KG1 (cell line): ENCODE results near the gene PKIB.
"Not testable (repeated sequence)": the region's sequence is repeated elsewhere in the genome, so short reads cannot be mapped to it uniquely, and the experiment has no call there.

Source experiments
- DNase-seq: peaks from one replicate; lab custom pipeline; 2025; lab: John Stamatoyannopoulos, UW

Gene PKIB, protein sequence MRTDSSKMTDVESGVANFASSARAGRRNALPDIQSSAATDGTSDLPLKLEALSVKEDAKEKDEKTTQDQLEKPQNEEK

DNA sequence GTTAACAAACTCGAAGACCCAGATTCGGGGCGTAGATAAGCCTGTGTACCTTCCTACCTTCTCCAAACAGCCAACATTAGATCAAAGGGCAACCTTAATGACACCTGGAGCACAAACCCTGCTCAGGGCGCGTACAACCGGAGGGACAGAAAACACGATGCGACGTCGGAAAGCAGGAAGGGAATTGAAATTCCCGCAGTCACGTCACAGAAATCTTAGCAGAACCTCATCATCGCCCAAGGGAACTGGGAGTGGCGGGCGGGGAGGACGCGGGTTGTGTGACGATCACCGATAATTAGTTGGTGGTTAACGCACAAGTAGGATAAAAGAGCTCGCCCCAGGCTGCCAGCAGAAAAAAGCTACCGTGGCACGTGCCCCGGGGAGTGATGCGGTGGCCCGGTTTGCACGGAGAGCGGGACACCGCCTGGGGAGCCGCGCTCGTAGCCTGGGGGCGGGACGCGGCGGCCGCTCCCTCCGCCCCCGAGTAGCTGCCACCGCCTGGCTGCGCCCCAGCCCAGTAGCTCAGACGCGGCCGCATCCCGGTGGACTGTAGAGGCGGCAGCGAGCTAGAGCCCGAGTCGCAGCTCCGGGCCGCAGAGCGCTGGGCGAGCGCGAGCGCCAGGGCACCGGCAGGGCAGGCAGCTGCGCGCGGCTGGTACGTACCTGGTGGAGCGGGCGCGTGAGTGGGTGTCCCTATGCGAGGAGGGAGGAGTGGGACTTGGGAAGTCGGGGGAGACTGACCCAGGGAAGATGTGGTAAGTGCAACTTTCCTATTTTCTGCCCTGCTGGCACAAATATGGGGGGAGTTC is at the start of gene PKIB:
PKIB (plus strand) TSS at position 525 of the 809 bp plus-strand sequence. CDS start 107,390 bp downstream, outside the sequence.
- no peak for DNase-seq

DNA sequence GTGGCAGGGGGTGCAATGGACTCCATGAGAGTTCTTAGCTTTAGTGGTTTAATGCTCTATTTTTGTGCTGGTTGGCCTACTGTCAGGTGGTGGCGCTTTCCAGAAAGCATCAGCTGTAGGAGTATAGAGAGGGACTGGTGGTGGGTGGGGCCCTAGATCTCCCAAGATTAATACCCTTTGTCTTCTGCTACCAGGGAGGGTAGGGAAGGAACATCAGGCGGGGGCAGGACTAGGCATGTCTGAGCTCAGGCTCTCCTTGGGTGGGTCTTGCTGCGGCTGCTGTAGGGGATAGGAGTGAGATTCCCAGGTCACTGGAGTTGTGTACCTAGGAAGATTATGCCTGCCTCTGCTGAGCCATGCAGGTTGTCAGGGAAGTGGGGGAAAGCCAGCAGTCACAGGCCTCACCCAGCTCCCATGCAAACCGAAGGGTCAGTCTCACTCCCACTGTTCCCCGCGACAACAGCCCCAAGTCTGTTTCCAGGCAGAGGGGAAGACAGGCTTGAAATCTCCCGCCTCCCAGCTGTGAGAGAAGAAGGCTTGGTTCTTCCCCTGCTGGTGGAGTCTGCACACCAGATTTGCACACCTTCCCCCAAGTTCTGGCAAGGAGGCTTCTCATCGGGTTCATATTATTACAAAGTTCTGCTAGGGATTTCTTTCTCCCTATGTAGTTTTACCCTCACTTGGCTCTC is 46.7 kb upstream of the PKIB start:
- no peak for DNase-seq

- no peak for DNase-seq
Measured at GRCh38 chr6:122564230-122564629, 46.0 kb upstream of the PKIB start.

- no peak for DNase-seq
Measured at GRCh38 chr6:122565708-122566107, 44.5 kb upstream of the PKIB start.

- no peak for DNase-seq
Measured at GRCh38 chr6:122567034-122567433, 43.2 kb upstream of the PKIB start.

DNA sequence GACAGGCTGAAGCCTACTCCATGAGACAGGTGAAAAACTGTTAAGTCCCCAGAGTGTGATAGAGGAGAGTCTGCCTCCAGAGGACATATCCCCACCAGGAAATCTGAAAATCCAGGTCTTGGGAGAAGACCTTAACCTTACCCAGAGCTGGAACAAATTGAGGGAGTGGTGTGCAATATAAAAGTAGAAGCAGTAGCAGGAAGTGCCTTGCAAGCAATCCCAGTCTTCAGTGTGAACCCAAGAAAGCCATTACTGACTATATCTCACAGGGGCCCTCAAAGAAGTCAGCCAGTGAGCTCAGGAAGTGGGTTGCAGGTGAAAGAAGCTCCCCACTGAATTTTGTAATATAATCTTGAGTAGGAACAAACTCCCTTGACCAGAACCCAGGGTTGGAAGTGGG is 41.9 kb upstream of the PKIB start:
- no peak for DNase-seq

- no peak for DNase-seq
Measured at GRCh38 chr6:122568797-122569221, 41.4 kb upstream of the PKIB start.

DNA sequence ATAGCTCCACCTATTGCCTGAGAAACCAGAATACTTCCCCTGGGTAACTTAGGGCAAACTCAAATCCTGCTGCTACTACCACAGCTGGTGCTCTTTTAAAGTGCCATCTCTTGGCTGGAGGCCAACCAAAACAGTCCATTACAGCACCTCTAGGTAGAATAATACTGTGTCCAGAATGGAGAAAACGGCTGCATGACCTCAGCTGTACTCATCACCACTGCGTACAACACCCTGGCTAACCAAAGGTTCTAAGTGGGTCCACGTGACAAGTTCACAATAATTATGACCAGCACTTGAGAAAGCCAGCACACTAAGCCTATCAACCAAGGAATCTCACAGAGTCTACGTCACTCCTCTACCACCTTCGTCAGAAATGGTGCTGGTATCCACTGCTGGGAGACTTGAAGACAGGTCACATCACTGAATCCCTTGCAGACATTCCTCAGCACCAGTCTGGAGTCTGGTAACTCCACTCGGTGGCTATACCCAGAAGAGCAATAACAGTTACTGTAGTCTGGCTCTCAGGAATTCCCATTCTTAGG is 40.9 kb upstream of the PKIB start:
- no peak for DNase-seq

- no peak for DNase-seq
Measured at GRCh38 chr6:122571888-122572287, 38.3 kb upstream of the PKIB start.

DNA sequence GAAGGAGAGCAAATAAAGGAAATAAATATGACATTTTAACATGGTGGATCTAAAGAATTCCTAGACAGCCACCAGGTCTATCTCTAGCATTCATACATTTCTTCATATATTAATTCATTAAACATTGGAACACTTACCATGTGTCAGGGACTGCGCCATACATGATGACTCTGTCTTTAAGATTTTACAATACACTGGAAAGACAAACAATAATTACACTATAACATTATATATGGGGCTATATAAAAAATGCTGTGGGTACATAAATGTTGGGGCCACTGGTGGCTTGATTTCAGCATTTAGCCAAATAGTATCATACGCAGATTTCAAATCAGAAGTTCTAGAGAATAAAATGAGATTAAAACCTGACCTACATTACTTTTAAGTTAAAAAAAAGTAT is 33.3 kb upstream of the PKIB start:
- no peak for DNase-seq

- no peak for DNase-seq
Measured at GRCh38 chr6:122578961-122579360, 31.2 kb upstream of the PKIB start.

DNA sequence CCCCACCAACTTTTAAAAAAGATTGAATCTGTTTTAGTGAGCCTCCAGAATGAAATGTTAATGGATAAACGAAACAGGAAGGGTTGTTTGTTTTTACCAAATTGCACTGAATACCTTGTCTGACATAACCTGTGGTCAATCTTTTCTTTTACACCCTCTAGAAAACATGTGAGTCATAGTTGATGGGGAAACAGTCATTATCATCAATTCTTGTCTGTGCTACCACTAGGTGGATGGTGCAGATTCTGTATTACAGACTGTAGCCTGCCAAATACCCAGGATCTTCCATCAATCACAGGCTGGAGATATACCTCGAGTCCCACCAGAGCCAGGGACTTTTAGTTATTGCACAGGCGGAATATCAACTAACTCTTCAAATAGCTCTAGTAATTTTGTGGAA is 29.5 kb upstream of the PKIB start:
- DNase-seq, result no peak

DNA sequence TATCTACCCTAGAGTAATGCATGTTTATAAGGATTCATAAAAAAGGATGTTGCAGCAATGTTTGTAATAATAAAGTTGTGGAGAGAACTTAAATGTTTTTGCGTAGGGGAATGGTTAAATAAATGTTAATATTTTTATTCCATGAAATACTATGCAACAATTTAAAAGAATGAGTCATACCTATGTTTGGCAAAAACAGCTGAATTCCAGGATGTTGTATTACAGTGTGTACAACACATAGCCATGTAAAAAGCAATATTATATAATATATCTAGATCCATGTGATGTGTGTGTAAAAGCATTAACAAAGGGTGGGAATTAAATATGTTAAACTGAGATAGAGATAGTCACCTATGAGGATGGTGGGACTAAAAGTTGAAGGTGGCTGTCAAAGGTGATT is 21.1 kb upstream of the PKIB start:
- no peak for DNase-seq

DNA sequence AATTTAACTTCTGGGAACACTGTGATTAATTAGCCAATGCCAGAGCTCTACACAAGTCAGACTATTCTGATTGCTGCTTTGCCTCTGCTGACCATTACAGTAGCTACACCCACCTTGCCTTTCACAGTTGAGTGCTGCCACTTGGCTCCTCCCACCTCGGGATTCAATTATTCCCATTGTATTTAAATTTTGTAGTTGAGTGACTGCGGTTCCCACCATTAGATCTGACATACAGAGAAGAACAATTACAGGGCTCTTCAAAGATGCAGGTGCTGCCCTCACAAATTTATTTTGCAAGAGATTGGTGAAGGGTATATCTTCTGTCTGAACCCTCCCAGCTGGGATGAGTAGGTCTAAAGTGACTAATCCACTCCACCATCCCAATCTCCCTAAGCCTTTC is 11.9 kb upstream of the PKIB start:
- not testable (repeated sequence) for DNase-seq

- DNase-seq, result no peak
Measured at GRCh38 chr6:122604676-122605075, 5.5 kb upstream of the PKIB start.

GRCh38 chr6:122610690-122611455 is 668 bp downstream of the PKIB start:
- no peak for DNase-seq

DNA sequence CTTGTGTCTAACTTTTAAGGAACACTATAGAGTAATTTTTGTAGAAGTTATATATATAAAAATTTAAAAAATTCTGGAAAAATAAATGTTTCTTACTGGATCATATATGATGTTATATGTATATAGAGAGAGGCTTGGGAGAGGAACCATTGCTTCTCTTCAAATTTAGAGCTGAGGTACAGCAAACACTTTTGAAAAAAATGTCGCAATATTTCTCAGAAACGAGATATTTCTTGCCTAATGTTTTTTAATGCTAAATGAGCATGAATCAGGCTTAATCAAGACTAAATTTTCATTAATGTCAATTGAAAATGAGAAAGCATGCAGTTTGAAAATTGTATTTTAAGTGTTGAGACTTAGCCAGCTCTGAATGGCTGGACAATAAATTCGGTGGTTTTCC is 2.6 kb downstream of the PKIB start:
- DNase-seq, result no peak

GRCh38 chr6:122614303-122614702 is 4.1 kb downstream of the PKIB start:
- no peak for DNase-seq

DNA sequence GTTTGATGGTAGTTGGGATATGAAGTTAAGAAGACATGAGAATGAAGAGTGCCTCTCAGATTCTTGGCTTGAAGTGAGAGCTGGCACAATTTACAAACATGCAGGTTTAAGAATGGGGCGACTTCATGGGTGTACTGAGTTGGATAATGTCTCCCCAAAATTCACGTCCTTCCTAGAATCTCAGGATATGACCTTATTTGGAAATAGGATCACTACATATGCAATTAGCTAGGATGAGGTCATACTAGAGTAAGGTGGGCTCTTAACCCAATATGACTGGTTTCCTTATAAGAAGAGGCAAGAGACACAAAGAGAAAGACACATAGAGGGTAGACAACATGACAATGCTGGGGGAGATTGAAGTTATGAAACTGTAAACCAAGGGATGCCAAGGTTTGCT is 5.2 kb downstream of the PKIB start:
- DNase-seq, result no peak

GRCh38 chr6:122616877-122617276 is 6.7 kb downstream of the PKIB start:
- DNase-seq, result no peak

DNA sequence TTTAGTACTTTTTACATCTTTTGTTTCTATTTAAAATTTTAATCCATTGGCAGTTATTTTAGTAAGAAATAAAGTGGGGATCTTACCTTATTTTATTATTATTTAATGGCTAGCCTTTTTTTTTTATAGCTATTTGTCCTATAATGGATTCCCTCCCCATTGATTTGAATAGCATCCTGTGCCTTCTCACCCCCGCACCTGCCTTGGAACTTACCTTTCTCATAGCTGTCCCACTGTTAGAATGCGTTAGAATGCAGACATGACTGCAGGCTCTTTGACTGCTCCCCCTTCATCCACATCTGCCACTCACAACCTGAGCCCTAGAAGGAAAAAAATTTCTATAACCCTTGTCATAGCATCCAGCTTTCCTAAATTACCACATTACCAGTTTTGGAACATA is 9.1 kb downstream of the PKIB start:
- DNase-seq, result no peak

DNA sequence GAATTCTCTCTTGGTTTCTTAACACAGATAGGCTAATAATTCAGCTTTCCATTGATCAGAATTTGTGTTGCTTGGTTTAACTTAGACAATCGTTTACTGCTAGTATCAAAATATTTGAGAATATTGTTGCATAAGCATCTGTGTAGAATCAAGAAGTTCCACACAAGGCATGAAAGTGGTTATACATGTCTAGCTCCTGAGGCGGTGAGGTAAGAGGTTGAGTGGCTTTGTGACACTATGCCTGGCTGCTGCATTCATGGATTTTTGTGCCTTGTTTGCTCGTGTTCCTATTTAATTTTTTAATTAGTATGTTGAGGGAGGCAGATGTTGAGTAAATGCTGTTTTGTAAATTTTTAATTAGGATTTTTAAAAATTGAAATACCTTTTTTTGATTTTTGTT is 10.2 kb downstream of the PKIB start:
- no peak for DNase-seq
